Activated naive CD4-positive, alpha-beta T cell treated with anti-CD3 and anti-CD28 coated beads, Interleukin-2, amount 50 U/mL, for 24 hours (primary cell): Measurements from ENCODE around the gene GPAT2.
"Not testable (repeated sequence)": the region's sequence is repeated elsewhere in the genome, so short reads cannot be mapped to it uniquely, and the experiment has no call there.

Experiments
- H3K27ac Mint-ChIP-seq: one replicate; pipeline ENCODE4 v1.8.0; 2021; ENCODE audit warnings: mild to moderate bottlenecking, mixed read lengths
- H3K27me3 Mint-ChIP-seq: one replicate; pipeline ENCODE4 v1.8.0; 2021; ENCODE audit warnings: mixed read lengths
- H3K36me3 Mint-ChIP-seq: one replicate; pipeline ENCODE4 v1.8.0; 2021; ENCODE audit warnings: mixed read lengths
- H3K4me1 Mint-ChIP-seq: one replicate; pipeline ENCODE4 v1.8.0; 2021; ENCODE audit warnings: mixed read lengths
- H3K4me3 Mint-ChIP-seq: one replicate; pipeline ENCODE4 v1.8.0; 2021; ENCODE audit warnings: mild to moderate bottlenecking, mixed read lengths
- H3K9me3 Mint-ChIP-seq: one replicate; pipeline ENCODE4 v1.8.0; 2021; ENCODE audit warnings: mixed read lengths

Gene GPAT2

GRCh38 chr2:96067902-96068581 is 33.3 kb upstream of the GPAT2 start:
- H3K27ac Mint-ChIP-seq, H3K27me3 Mint-ChIP-seq, H3K36me3 Mint-ChIP-seq, H3K4me1 Mint-ChIP-seq, H3K4me3 Mint-ChIP-seq, H3K9me3 Mint-ChIP-seq: not testable (repeated sequence)

- not testable (repeated sequence) for H3K4me3 Mint-ChIP-seq, H3K4me1 Mint-ChIP-seq, H3K36me3 Mint-ChIP-seq, H3K27ac Mint-ChIP-seq, H3K27me3 Mint-ChIP-seq, H3K9me3 Mint-ChIP-seq
These were observed 32.5 kb upstream of the GPAT2 start for GRCh38 chr2:96067098-96067660.

- not testable (repeated sequence) for H3K4me1 Mint-ChIP-seq, H3K9me3 Mint-ChIP-seq, H3K27me3 Mint-ChIP-seq, H3K4me3 Mint-ChIP-seq, H3K36me3 Mint-ChIP-seq, H3K27ac Mint-ChIP-seq
These were observed 31.8 kb upstream of the GPAT2 start for GRCh38 chr2:96066511-96066910.

GRCh38 chr2:96065954-96066353 is 31.2 kb upstream of the GPAT2 start:
- not testable (repeated sequence) for H3K36me3 Mint-ChIP-seq, H3K4me1 Mint-ChIP-seq, H3K27me3 Mint-ChIP-seq, H3K9me3 Mint-ChIP-seq, H3K27ac Mint-ChIP-seq, H3K4me3 Mint-ChIP-seq

GRCh38 chr2:96065381-96065930 is 30.7 kb upstream of the GPAT2 start:
- no peak overlapping the region for H3K4me3 Mint-ChIP-seq
- H3K36me3 Mint-ChIP-seq = no peaks in the 10 kb centered on the region
- H3K4me1 Mint-ChIP-seq = no peaks in the 10 kb centered on the region
- no peak overlapping the region for H3K27ac Mint-ChIP-seq
- no peaks in the 10 kb centered on the region for H3K9me3 Mint-ChIP-seq
- no peaks in the 10 kb centered on the region for H3K27me3 Mint-ChIP-seq

GRCh38 chr2:96064760-96065159 is 30.0 kb upstream of the GPAT2 start:
- not testable (repeated sequence) for H3K36me3 Mint-ChIP-seq, H3K4me3 Mint-ChIP-seq, H3K27ac Mint-ChIP-seq, H3K9me3 Mint-ChIP-seq, H3K27me3 Mint-ChIP-seq, H3K4me1 Mint-ChIP-seq

GRCh38 chr2:96064047-96064675 is 29.4 kb upstream of the GPAT2 start:
- not testable (repeated sequence) for H3K4me3 Mint-ChIP-seq, H3K36me3 Mint-ChIP-seq, H3K27me3 Mint-ChIP-seq

GRCh38 chr2:96063116-96063899 is 28.6 kb upstream of the GPAT2 start:
- H3K9me3 Mint-ChIP-seq, H3K36me3 Mint-ChIP-seq, H3K4me1 Mint-ChIP-seq, H3K27ac Mint-ChIP-seq, H3K4me3 Mint-ChIP-seq, H3K27me3 Mint-ChIP-seq: not testable (repeated sequence)

More at GRCh38 chr2:96064047-96064675, 29.4 kb upstream of the GPAT2 start:
- not testable (repeated sequence) for H3K27ac Mint-ChIP-seq, H3K4me1 Mint-ChIP-seq, H3K9me3 Mint-ChIP-seq

GRCh38 chr2:96062483-96062882 is 27.8 kb upstream of the GPAT2 start:
- H3K36me3 Mint-ChIP-seq, H3K4me3 Mint-ChIP-seq, H3K9me3 Mint-ChIP-seq, H3K27me3 Mint-ChIP-seq, H3K4me1 Mint-ChIP-seq, H3K27ac Mint-ChIP-seq: not testable (repeated sequence)

GRCh38 chr2:96061901-96062300 is 27.2 kb upstream of the GPAT2 start:
- not testable (repeated sequence) for H3K4me3 Mint-ChIP-seq, H3K27ac Mint-ChIP-seq, H3K9me3 Mint-ChIP-seq, H3K36me3 Mint-ChIP-seq, H3K27me3 Mint-ChIP-seq, H3K4me1 Mint-ChIP-seq

- H3K9me3 Mint-ChIP-seq, H3K4me3 Mint-ChIP-seq, H3K27ac Mint-ChIP-seq, H3K4me1 Mint-ChIP-seq, H3K36me3 Mint-ChIP-seq, H3K27me3 Mint-ChIP-seq: not testable (repeated sequence)
These were observed 26.6 kb upstream of the GPAT2 start for GRCh38 chr2:96061197-96061817.

- not testable (repeated sequence) for H3K4me3 Mint-ChIP-seq, H3K4me1 Mint-ChIP-seq, H3K27ac Mint-ChIP-seq, H3K9me3 Mint-ChIP-seq, H3K36me3 Mint-ChIP-seq, H3K27me3 Mint-ChIP-seq
These were observed 25.6 kb upstream of the GPAT2 start for GRCh38 chr2:96060325-96060724.

GRCh38 chr2:96059443-96059842 is 24.7 kb upstream of the GPAT2 start:
- not testable (repeated sequence) for H3K36me3 Mint-ChIP-seq, H3K4me3 Mint-ChIP-seq, H3K27ac Mint-ChIP-seq, H3K4me1 Mint-ChIP-seq, H3K27me3 Mint-ChIP-seq, H3K9me3 Mint-ChIP-seq

- H3K4me3 Mint-ChIP-seq, H3K27me3 Mint-ChIP-seq, H3K4me1 Mint-ChIP-seq, H3K9me3 Mint-ChIP-seq, H3K27ac Mint-ChIP-seq, H3K36me3 Mint-ChIP-seq: not testable (repeated sequence)
These were observed 21.1 kb upstream of the GPAT2 start for GRCh38 chr2:96055830-96056229.

GRCh38 chr2:96054537-96054936 is 19.8 kb upstream of the GPAT2 start:
- H3K27me3 Mint-ChIP-seq, H3K9me3 Mint-ChIP-seq, H3K36me3 Mint-ChIP-seq, H3K27ac Mint-ChIP-seq, H3K4me3 Mint-ChIP-seq, H3K4me1 Mint-ChIP-seq: not testable (repeated sequence)

GRCh38 chr2:96053385-96053784 is 18.7 kb upstream of the GPAT2 start:
- H3K4me3 Mint-ChIP-seq, H3K9me3 Mint-ChIP-seq, H3K36me3 Mint-ChIP-seq, H3K27me3 Mint-ChIP-seq, H3K27ac Mint-ChIP-seq, H3K4me1 Mint-ChIP-seq: not testable (repeated sequence)
